Embryonic facial prominence (tissue), 1 donor: Measurements from ENCODE around the gene PTPN13.

ENCODE experiments used
- DNase-seq: peaks from one replicate; pipeline ENCODE4 v3.0.0-alpha.2; 2016; ENCODE audit errors: extremely low spot score

PTPN13 gene

GRCh38 chr4:86587381-86588140, 6.6 kb upstream of the PTPN13 start:
- DNase-seq = no peak

GRCh38 chr4:86592553-86593249, 1.4 kb upstream of the PTPN13 start:
- DNase-seq = no peak

- peak; percentile 81 for DNase-seq
Measured at GRCh38 chr4:86594559-86595425, 677 bp downstream of the PTPN13 start.

- DNase-seq = no peak
Measured at GRCh38 chr4:86595426-86595805, 1.3 kb downstream of the PTPN13 start.

GRCh38 chr4:86596807-86597206, 2.7 kb downstream of the PTPN13 start:
- no peak for DNase-seq

GRCh38 chr4:86600007-86600653, 6.0 kb downstream of the PTPN13 start:
- DNase-seq = no peak

GRCh38 chr4:86603311-86603885, 9.3 kb downstream of the PTPN13 start:
- DNase-seq = no peak

- DNase-seq = no peak
Measured at GRCh38 chr4:86606809-86607208, 12.7 kb downstream of the PTPN13 start.

- DNase-seq = no peak
Measured at GRCh38 chr4:86608757-86609375, 14.8 kb downstream of the PTPN13 start.

- DNase-seq = no peak
Measured at GRCh38 chr4:86611757-86612156, 17.6 kb downstream of the PTPN13 start.

GRCh38 chr4:86613734-86614133, 19.6 kb downstream of the PTPN13 start:
- no peak for DNase-seq

- DNase-seq = no peak
Measured at GRCh38 chr4:86614865-86615264, 20.8 kb downstream of the PTPN13 start.

- DNase-seq = no peak
Measured at GRCh38 chr4:86615501-86615900, 21.4 kb downstream of the PTPN13 start.

GRCh38 chr4:86619656-86620055, 25.5 kb downstream of the PTPN13 start:
- DNase-seq = no peak

GRCh38 chr4:86621435-86621834, 27.3 kb downstream of the PTPN13 start:
- no peak for DNase-seq

GRCh38 chr4:86626066-86626465, 32.0 kb downstream of the PTPN13 start:
- DNase-seq = no peak

- no peak for DNase-seq
Measured at GRCh38 chr4:86627462-86628135, 33.5 kb downstream of the PTPN13 start.

GRCh38 chr4:86630629-86631028, 36.5 kb downstream of the PTPN13 start:
- DNase-seq = no peak

GRCh38 chr4:86631166-86631565, 37.1 kb downstream of the PTPN13 start:
- no peak for DNase-seq

- DNase-seq = no peak
Measured at GRCh38 chr4:86633854-86634253, 39.7 kb downstream of the PTPN13 start.

GRCh38 chr4:86640469-86640868, 46.4 kb downstream of the PTPN13 start:
- DNase-seq = no peak
